H9 (cell line): ENCODE measurements around the gene TSPEAR. TPM values are rescaled to one million over a fixed set of nuclear protein-coding genes. Genes with fewer than 3 reads are reported as not detected.

Experiments used
- DNase-seq: peaks from one replicate; pipeline ENCODE4 v3.0.0-alpha.2; 2017
- H2AFZ ChIP-seq: one replicate; pipeline ENCODE4 v1.6.1; 2013; ENCODE audit warnings: mild to moderate bottlenecking, low read length, control low read depth, moderate library complexity
- H2AK5ac ChIP-seq: 2 replicates; pipeline ENCODE4 v1.6.1; 2013; ENCODE audit warnings: low read length, control low read depth, mixed read lengths; ENCODE audit not compliant: insufficient read length
- H2BK120ac ChIP-seq: one replicate; pipeline ENCODE4 v1.6.1; 2013; ENCODE audit warnings: low read depth, mild to moderate bottlenecking, low read length, control low read depth, inconsistent platforms; ENCODE audit not compliant: poor library complexity, severe bottlenecking
- H2BK12ac ChIP-seq: 2 replicates; pipeline ENCODE4 v1.6.1; 2013; ENCODE audit warnings: low read length, control low read depth, mixed read lengths, low read depth; ENCODE audit not compliant: insufficient read length
- H2BK15ac ChIP-seq: 2 replicates; pipeline ENCODE4 v1.6.1; 2013; ENCODE audit warnings: low read depth, low read length, control low read depth
- H2BK20ac ChIP-seq: one replicate; pipeline ENCODE4 v1.6.1; 2013; ENCODE audit warnings: low read depth, mild to moderate bottlenecking, low read length, control low read depth, inconsistent platforms; ENCODE audit not compliant: poor library complexity, severe bottlenecking
- H2BK5ac ChIP-seq: 2 replicates; pipeline ENCODE4 v1.6.1; 2013; ENCODE audit warnings: low read length, control low read depth, mixed read lengths; ENCODE audit not compliant: insufficient read length
- H3K14ac ChIP-seq: 2 replicates; pipeline ENCODE4 v1.6.1; 2013; ENCODE audit warnings: low read length, control low read depth; ENCODE audit not compliant: insufficient read depth
- H3K18ac ChIP-seq: 2 replicates; pipeline ENCODE4 v1.6.1; 2013; ENCODE audit warnings: low read depth, mild to moderate bottlenecking, mixed read lengths, low read length, control low read depth; ENCODE audit not compliant: insufficient read length
- H3K23ac ChIP-seq: 2 replicates; pipeline ENCODE4 v1.6.1; 2013; ENCODE audit warnings: low read length, control low read depth, mixed read lengths, low read depth; ENCODE audit not compliant: insufficient read length
- H3K23me2 ChIP-seq: 2 replicates; pipeline ENCODE4 v1.6.1; 2013; ENCODE audit warnings: low read depth, mild to moderate bottlenecking, mixed read lengths, low read length, control low read depth; ENCODE audit not compliant: insufficient read length, poor library complexity, severe bottlenecking
- H3K27ac ChIP-seq: 2 replicates; pipeline ENCODE4 v1.5.1; 2013; ENCODE audit warnings: low read length, control low read depth, mixed read lengths, low read depth; ENCODE audit not compliant: insufficient read length
- H3K27me3 ChIP-seq: 2 replicates; pipeline ENCODE4 v1.6.1; 2013; ENCODE audit warnings: low read length, control low read depth, inconsistent platforms; ENCODE audit not compliant: insufficient read depth
- H3K4ac ChIP-seq: 2 replicates; pipeline ENCODE4 v1.6.1; 2013; ENCODE audit warnings: low read depth, mild to moderate bottlenecking, control low read depth, inconsistent platforms, low read length, moderate library complexity
- H3K4me1 ChIP-seq: 2 replicates; pipeline ENCODE4 v1.6.1; 2013; ENCODE audit warnings: low read length, control low read depth, inconsistent platforms; ENCODE audit not compliant: insufficient read depth
- H3K4me2 ChIP-seq: 2 replicates; pipeline ENCODE4 v1.6.1; 2013; ENCODE audit warnings: low read length, control low read depth, mixed read lengths; ENCODE audit not compliant: insufficient read length, insufficient read depth
- H3K56ac ChIP-seq: 2 replicates; pipeline ENCODE4 v1.6.1; 2013; ENCODE audit warnings: low read depth, mild to moderate bottlenecking, mixed read lengths, low read length, control low read depth; ENCODE audit not compliant: insufficient read length
- H3K79me1 ChIP-seq: 2 replicates; pipeline ENCODE4 v1.6.1; 2013; ENCODE audit warnings: low read depth, mild to moderate bottlenecking, moderate library complexity, low read length, control low read depth, inconsistent platforms; ENCODE audit not compliant: insufficient read depth, poor library complexity, severe bottlenecking
- H3K79me2 ChIP-seq: 2 replicates; pipeline ENCODE4 v1.6.1; 2013; ENCODE audit warnings: low read length, control low read depth, inconsistent platforms; ENCODE audit not compliant: insufficient read depth
- H3K9ac ChIP-seq: 2 replicates; pipeline ENCODE4 v1.6.1; 2013; ENCODE audit warnings: low read length, control low read depth, mixed read lengths; ENCODE audit not compliant: insufficient read length; ENCODE audit errors: extremely low read depth
- H3K9me3 ChIP-seq: one replicate; pipeline ENCODE4 v1.6.1; 2013; ENCODE audit warnings: low read depth, low read length, inconsistent platforms; ENCODE audit not compliant: control insufficient read depth
- H3T11ph ChIP-seq: one replicate; pipeline ENCODE4 v1.6.1; 2013; ENCODE audit warnings: mild to moderate bottlenecking, low read length, control low read depth, inconsistent platforms
- H4K20me1 ChIP-seq: one replicate; pipeline ENCODE4 v1.6.1; 2013; ENCODE audit not compliant: control insufficient read depth, insufficient read length, insufficient read depth
- H4K5ac ChIP-seq: 2 replicates; pipeline ENCODE4 v1.6.1; 2013; ENCODE audit warnings: low read depth, mild to moderate bottlenecking, mixed read lengths, low read length, control low read depth; ENCODE audit not compliant: insufficient read length
- H4K8ac ChIP-seq: replicated peaks from 2 replicates; pipeline ENCODE4 v1.6.1; 2013; ENCODE audit warnings: low read length, control low read depth, mixed read lengths, low read depth; ENCODE audit not compliant: insufficient read length
- H4K91ac ChIP-seq: 2 replicates; pipeline ENCODE4 v1.6.1; 2013; ENCODE audit warnings: low read depth, mild to moderate bottlenecking, moderate library complexity, mixed read lengths, low read length, control low read depth; ENCODE audit not compliant: insufficient read length
- H3K27ac Mint-ChIP-seq, 3 experiments: 2 replicates in 2 of 3; 3 replicates in 1 of 3; pipeline ENCODE4 v1.8.0; 2020 to 2021; ENCODE audit warnings: mixed read lengths in 3 of 3, mild to moderate bottlenecking in 1 of 3, moderate library complexity in 1 of 3
- H3K27me3 Mint-ChIP-seq: 2 replicates; pipeline ENCODE4 v1.8.0; 2021; ENCODE audit warnings: low read depth, mild to moderate bottlenecking, moderate library complexity, mixed read lengths
- H3K36me3 Mint-ChIP-seq, 3 experiments: 2 replicates in 2 of 3; 3 replicates in 1 of 3; pipeline ENCODE4 v1.8.0; 2020 to 2021; ENCODE audit warnings: low read depth in 3 of 3, mixed read lengths in 3 of 3; ENCODE audit not compliant: insufficient read depth in 1 of 3
- H3K4me1 Mint-ChIP-seq, 2 experiments: 2 replicates each; pipeline ENCODE4 v1.8.0; 2020; ENCODE audit warnings: mixed read lengths in 2 of 2
- H3K4me3 Mint-ChIP-seq, 2 experiments: 2 replicates in 1 of 2; 3 replicates in 1 of 2; pipeline ENCODE4 v1.8.0; 2020 to 2021; ENCODE audit warnings: mild to moderate bottlenecking in 2 of 2, mixed read lengths in 2 of 2, moderate library complexity in 1 of 2
- H3K9me3 Mint-ChIP-seq, 2 experiments: 2 replicates in 1 of 2; 3 replicates in 1 of 2; pipeline ENCODE4 v1.8.0; 2020; ENCODE audit warnings: mild to moderate bottlenecking in 2 of 2, mixed read lengths in 2 of 2, moderate library complexity in 1 of 2
- CTCF ChIP-seq: fragments of 200-600 bp; sonication (generic); conservative IDR thresholded peaks from 3 replicates; pipeline ENCODE4 v1.8.0; 2021; ENCODE audit warnings: antibody characterized with exemption, mild to moderate bottlenecking
- WGBS: extraction: QIAGEN DNeasy Blood & Tissue Kit; methylation state at CpG from one replicate; pipeline ENCODE4 v1.1.7; 2013; ENCODE audit warnings: missing lambda C conversion rate, low lambda C conversion rate, mixed read lengths; ENCODE audit not compliant: insufficient read length; ENCODE audit errors: extremely low coverage; 5-methylcytosine and 5-hydroxymethylcytosine counted together
- total RNA-seq: library from RNA; stranded (reverse); gene quantifications from 2 replicates; pipeline ENCODE4 v1.2.1, GENCODE V29; 2021

The TSPEAR gene
- total RNA-seq, 1 experiment from 2014 or later, result 1.3 TPM

- Histone ChIP-seq H4K91ac (no peak overlapping the region), H2AFZ (no peak overlapping the region), H2AK5ac (no peak overlapping the region), H3K14ac (no peak overlapping the region), H4K5ac (no peak overlapping the region), H2BK5ac (no peak overlapping the region), H3K23me2 (no peaks in the 10 kb centered on the region), H3T11ph (no peak overlapping the region), H3K9me3 (no peaks in the 10 kb centered on the region), H3K79me2 (no peaks in the 10 kb centered on the region), H3K27ac (no peak overlapping the region), H2BK20ac (no peak overlapping the region), H4K20me1 (no peaks in the 10 kb centered on the region), H4K8ac (no peak overlapping the region), H3K23ac (no peak overlapping the region), H3K79me1 (no peaks in the 10 kb centered on the region), H2BK12ac (no peak overlapping the region), H3K27me3 (no peaks in the 10 kb centered on the region), H3K4me1 (no peaks in the 10 kb centered on the region), H3K18ac (no peak overlapping the region), H2BK15ac (no peak overlapping the region), H3K56ac (no peak overlapping the region), H3K9ac (no peak overlapping the region), H2BK120ac (no peak overlapping the region), H3K4ac (no peak overlapping the region), H3K4me2 (no peak overlapping the region)
- no peak for TF ChIP-seq CTCF
- H3K4me1 Mint-ChIP-seq, result peaks cover 50 to 53% of the 10 kb centered on the region in 2 experiments
- H3K27me3 Mint-ChIP-seq, result peaks cover 10% of the 10 kb centered on the region
- H3K27ac Mint-ChIP-seq, result peak overlapping the region in 1 of 3 experiments; percentile 42; a peak in 1 of 7 replicates
- DNase-seq, result peak; percentile 20
- H3K9me3 Mint-ChIP-seq, result no peaks in the 10 kb centered on the region
- no CpG with 5 or more reads among the region's 17 CpGs for WGBS
- H3K4me3 Mint-ChIP-seq, result no peak overlapping the region
- peaks cover 0 to 10% (median 2%) of the 10 kb centered on the region in 3 experiments; a peak in 3 of 7 replicates for H3K36me3 Mint-ChIP-seq
Measured at GRCh38 chr21:44734841-44735240, 23.5 kb upstream of the TSPEAR start.
